GM19351 (cell line): Measurements from ENCODE around the gene NLRP9.
"Not testable (repeated sequence)": the region's sequence is repeated elsewhere in the genome, so short reads cannot be mapped to it uniquely, and the experiment has no call there.

Source experiments
- ATAC-seq: cut with Tn5 transposase; IDR thresholded peaks from one replicate; pipeline ENCODE4 v1.9.1; 2021; ENCODE audit warnings: mild to moderate bottlenecking, moderate library complexity; ENCODE audit not compliant: unreplicated experiment

Gene NLRP9

GRCh38 chr19:55738302-55738701 is at the start of gene NLRP9:
TSS of gene NLRP9 (minus strand) at chr19:55738402. CDS start at chr19:55738374, 28 bp downstream.
- ATAC-seq = no peak

- no peak for ATAC-seq
Measured at GRCh38 chr19:55781112-55781511, 42.9 kb upstream of the NLRP9 start.

- ATAC-seq = no peak
Measured at GRCh38 chr19:55778331-55778730, 40.1 kb upstream of the NLRP9 start.

- no peak for ATAC-seq
Measured at GRCh38 chr19:55777528-55777927, 39.3 kb upstream of the NLRP9 start.

GRCh38 chr19:55769632-55770031 is 31.4 kb upstream of the NLRP9 start:
- not testable (repeated sequence) for ATAC-seq

- ATAC-seq = not testable (repeated sequence)
Measured at GRCh38 chr19:55768818-55769217, 30.6 kb upstream of the NLRP9 start, which contains the start of gene RFPL4AL1. TSS of gene RFPL4AL1 (plus strand) at chr19:55769118. CDS start at chr19:55771805, 2,687 bp downstream.

GRCh38 chr19:55766466-55766865 is 28.3 kb upstream of the NLRP9 start:
- ATAC-seq = no peak

GRCh38 chr19:55758797-55759196 is 20.6 kb upstream of the NLRP9 start, which contains the start of gene RFPL4A:
TSS of gene RFPL4A (plus strand) at chr19:55759097. CDS start at chr19:55761801, 2,704 bp downstream.
- ATAC-seq = not testable (repeated sequence)

- ATAC-seq = not testable (repeated sequence)
Measured at GRCh38 chr19:55756808-55757207, 18.6 kb upstream of the NLRP9 start.

GRCh38 chr19:55753401-55753800 is 15.2 kb upstream of the NLRP9 start:
- ATAC-seq = no peak

GRCh38 chr19:55750715-55751114 is 12.5 kb upstream of the NLRP9 start:
- ATAC-seq = no peak

- not testable (repeated sequence) for ATAC-seq
Measured at GRCh38 chr19:55730378-55730777, 7.8 kb downstream of the NLRP9 start.

- ATAC-seq = no peak
Measured at GRCh38 chr19:55723491-55723890, 14.7 kb downstream of the NLRP9 start.

- no peak for ATAC-seq
Measured at GRCh38 chr19:55720801-55721200, 17.4 kb downstream of the NLRP9 start.

GRCh38 chr19:55720214-55720746 is 17.9 kb downstream of the NLRP9 start:
- no peak for ATAC-seq

- not testable (repeated sequence) for ATAC-seq
Measured at GRCh38 chr19:55717879-55718711, 20.1 kb downstream of the NLRP9 start.

GRCh38 chr19:55717251-55717650 is 21.0 kb downstream of the NLRP9 start:
- ATAC-seq = no peak

GRCh38 chr19:55716531-55716930 is 21.7 kb downstream of the NLRP9 start:
- no peak for ATAC-seq

GRCh38 chr19:55712804-55713631 is 25.2 kb downstream of the NLRP9 start:
- ATAC-seq = no peak

GRCh38 chr19:55711719-55712118 is 26.5 kb downstream of the NLRP9 start:
- no peak for ATAC-seq

GRCh38 chr19:55705972-55706371 is 32.2 kb downstream of the NLRP9 start:
- ATAC-seq = no peak
